Stimulated activated CD4-positive, alpha-beta T cell treated with anti-CD3 and anti-CD28 coated beads, TNF-alpha, amount 100 ng/mL, for 24 hours (primary cell): ENCODE measurements around the gene GTF3C1.
"Not testable (repeated sequence)": the region's sequence is repeated elsewhere in the genome, so short reads cannot be mapped to it uniquely, and the experiment has no call there.

ENCODE experiments used
- DNase-seq, 3 experiments: peaks; one replicate each; pipeline ENCODE4 v3.0.0-alpha.2; 2020; ENCODE audit warnings: low read depth in 3 of 3

Gene GTF3C1, protein sequence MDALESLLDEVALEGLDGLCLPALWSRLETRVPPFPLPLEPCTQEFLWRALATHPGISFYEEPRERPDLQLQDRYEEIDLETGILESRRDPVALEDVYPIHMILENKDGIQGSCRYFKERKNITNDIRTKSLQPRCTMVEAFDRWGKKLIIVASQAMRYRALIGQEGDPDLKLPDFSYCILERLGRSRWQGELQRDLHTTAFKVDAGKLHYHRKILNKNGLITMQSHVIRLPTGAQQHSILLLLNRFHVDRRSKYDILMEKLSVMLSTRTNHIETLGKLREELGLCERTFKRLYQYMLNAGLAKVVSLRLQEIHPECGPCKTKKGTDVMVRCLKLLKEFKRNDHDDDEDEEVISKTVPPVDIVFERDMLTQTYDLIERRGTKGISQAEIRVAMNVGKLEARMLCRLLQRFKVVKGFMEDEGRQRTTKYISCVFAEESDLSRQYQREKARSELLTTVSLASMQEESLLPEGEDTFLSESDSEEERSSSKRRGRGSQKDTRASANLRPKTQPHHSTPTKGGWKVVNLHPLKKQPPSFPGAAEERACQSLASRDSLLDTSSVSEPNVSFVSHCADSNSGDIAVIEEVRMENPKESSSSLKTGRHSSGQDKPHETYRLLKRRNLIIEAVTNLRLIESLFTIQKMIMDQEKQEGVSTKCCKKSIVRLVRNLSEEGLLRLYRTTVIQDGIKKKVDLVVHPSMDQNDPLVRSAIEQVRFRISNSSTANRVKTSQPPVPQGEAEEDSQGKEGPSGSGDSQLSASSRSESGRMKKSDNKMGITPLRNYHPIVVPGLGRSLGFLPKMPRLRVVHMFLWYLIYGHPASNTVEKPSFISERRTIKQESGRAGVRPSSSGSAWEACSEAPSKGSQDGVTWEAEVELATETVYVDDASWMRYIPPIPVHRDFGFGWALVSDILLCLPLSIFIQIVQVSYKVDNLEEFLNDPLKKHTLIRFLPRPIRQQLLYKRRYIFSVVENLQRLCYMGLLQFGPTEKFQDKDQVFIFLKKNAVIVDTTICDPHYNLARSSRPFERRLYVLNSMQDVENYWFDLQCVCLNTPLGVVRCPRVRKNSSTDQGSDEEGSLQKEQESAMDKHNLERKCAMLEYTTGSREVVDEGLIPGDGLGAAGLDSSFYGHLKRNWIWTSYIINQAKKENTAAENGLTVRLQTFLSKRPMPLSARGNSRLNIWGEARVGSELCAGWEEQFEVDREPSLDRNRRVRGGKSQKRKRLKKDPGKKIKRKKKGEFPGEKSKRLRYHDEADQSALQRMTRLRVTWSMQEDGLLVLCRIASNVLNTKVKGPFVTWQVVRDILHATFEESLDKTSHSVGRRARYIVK (N-terminal part only)

DNA sequence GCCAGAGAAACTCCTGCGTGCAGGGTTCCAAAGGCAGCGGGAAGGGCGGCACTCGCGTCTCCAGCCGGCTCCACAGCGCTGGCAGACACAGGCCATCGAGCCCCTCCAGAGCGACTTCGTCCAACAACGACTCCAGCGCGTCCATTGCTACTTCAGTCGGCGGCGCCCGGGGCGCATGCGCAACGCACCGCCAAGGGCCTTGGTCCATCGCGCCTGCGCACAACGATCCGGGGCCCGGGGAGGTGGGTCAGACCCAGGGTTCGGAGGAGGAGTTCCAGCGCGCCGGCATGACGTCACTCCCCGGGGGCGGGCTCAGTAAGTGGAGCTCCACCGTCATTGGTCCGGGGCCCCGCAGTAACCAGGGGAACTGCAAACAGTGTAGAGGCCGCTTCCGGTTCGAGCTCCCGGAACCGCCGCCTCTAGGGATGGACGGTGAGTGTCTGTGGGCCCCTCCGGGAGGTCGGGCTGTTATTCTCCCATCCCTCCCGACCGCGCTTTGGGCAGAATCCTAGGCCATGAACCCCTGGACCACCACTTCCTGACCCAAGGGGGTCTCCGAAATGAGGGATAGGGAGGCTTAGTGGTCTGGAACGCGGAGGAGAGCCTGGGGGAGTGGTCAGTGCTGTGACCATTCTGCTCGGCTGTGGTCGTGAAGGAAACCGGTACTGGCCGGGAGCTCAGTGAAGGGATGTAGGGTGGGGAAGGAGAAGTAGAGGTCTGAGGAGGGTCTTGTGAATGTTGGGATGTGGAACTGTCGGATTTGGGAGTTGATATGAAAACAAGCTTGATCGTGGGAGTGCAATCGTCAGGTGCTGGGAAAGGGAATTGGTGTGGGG lies at the start of gene GTF3C1, which contains the start of gene KATNIP:
TSS of gene GTF3C1 (minus strand) at position 168 of the 836 bp plus-strand sequence. CDS start at position 145, 23 bp downstream.
TSS of gene KATNIP (plus strand) at position 399 of the 836 bp plus-strand sequence. CDS start at position 426, 27 bp downstream.
- DNase-seq = peak; percentile 100

DNA sequence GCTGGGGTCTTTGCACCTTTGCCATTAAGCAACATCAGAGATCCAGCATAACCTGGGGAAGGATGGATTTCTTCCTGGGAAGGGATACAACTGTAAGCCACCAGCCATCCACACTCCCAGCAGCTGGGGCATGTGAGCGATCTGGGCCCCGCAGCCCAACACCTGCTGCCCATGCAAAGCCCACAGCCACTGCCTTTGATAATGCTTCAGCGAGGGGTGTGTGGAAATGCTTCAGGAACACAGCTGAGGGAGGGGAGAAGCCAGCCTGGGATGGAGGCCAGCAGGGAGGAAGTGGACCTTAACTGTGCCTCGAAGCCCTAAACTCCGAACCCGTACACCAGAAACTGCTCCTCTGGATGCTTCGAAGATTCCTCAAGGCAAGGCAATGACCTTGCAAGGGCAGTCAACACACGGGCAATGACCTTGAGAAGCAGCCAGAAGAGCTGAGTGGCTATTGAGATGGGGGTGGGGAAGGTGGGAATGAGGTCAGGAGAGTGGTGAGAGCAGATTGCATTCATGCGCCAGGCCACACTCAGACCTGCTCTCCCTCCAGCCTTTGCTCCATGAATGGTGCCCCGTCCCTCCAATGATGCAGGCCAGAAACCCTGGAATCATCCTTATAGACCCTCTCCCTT lies 49.3 kb upstream of the GTF3C1 start:
- DNase-seq = no peak

DNA sequence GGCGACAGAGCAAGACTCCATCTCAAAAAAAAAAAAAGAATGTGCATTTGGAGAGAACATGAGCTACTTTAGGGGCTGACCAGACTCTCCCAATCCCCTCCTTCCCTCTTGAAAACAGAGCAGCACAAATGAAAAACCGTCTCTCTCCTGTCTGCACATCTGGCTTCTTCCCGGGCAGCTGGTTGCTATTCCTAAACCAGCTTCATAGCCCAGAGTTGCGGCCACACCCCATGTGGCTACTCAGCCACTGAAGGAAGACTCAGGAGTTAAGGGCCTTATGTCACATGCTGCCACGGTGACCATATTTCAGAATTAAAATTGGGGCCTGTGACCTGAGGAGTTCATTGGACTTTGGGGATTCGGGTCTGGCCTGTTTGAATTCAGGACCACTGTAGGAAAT lies 48.5 kb upstream of the GTF3C1 start:
- no peak for DNase-seq

DNA sequence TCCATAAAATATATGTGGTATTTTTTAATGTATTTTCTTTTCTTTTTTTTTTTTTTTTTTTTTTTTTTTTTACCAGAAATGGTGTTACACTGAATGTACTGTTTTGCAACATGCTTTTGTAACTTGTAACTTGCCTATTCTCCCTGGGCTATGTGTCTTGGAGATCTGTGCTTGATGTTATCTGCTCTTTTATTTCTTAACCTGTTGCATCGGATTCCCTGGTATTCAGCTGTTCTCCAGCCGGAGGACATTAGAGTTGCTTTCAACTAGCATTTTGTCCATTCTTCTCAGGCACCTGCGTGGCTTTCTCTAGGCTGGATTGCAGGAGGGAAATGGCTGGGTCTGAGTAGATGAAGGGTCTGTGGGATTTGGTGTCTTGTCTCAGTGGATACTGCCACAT lies 47.6 kb upstream of the GTF3C1 start:
- no peak for DNase-seq

DNA sequence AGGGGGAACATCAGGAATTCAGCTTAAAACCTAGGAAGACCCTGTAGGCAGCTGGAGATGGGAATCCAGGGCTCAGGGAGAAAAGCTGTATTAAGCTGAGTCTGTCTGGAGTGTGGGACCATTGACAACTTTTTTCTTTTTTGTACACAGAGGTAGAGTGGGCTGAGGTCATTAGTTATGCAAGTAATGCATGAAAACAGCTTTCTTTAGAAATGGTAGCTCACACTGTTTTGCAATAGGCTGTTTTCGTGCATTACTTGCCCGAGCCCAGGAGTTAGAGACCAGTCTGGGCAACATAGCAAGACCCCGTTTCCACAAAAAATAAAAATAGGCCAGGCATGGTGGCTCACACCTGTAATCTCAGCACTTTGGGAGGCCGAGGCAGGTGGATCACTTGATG lies 46.7 kb upstream of the GTF3C1 start:
- DNase-seq = no peak

DNA sequence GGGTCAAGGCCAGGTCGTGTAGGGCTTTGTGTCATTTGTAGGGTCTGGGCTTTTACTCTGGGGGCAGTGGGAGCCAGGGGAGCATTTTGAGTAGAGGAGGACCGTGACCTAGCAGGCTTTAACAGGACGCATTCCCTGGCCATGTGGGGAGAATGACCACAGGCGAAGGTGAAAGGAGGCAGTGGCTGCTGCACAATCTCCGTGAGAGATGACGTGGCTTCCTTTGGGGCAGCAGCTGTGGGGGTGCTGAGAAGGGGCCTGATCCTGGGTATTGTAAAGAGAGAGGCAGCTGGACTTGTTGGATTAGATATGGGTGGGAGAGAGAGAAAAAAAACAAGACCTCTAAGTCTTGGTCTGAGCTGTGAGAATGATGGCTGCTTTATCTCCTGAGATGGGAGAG lies 46.3 kb upstream of the GTF3C1 start:
- no peak for DNase-seq

DNA sequence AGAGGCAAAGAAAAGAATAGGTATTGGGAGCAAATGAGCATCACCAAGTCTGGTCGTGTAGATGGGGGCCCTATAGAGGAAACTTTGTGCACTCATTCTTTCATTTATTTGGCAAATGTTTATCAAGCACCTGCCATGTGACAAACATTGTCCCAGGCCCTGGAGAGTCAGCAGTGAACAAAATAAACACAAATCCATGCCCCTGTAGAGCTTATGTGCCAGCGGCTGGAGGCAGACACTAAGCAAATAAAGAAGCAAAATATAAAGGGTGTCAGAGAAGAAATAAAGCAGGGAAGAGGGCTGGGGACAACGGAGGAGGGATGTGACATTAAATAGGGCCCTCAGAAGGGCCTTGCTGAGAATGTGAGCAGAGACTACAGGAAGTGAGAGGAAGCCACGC lies 45.8 kb upstream of the GTF3C1 start:
- no peak for DNase-seq

DNA sequence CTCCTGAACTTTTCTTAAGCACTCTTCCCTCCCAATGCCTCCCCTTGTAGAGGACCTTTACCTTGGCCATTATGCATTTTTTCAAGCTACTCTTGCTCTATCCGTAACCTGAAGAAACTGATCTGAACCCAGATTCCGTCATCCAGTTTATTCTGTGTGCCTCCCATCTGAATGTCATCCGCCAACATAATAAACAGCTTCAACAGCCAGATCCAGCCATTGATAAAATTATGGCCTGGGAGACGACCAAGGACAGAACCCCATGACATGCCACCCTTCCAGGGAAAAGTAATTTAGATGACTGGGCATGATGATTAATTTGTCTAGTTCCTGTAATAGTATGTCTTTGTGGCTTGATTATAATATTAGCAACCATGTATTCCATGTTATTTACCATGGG lies 42.1 kb upstream of the GTF3C1 start:
- DNase-seq = no peak

DNA sequence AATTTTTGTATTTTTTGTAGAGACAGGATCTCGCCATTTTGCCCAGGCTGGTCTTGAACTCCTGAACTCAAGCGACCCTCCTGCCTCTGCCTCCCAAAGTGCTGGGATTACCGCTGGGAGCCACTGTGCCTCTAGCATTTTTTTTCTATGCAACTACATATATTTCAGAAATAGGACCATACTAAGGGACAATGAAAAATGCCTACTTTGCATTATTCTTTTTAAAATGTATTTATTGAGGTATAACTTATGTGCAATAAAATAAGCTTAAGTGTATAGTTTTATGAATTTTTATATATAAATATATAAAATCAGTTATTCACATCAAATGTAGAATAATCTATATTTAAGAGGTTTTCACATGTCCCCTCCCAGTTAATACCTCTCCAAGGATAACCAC lies 38.3 kb upstream of the GTF3C1 start:
- DNase-seq = no peak

DNA sequence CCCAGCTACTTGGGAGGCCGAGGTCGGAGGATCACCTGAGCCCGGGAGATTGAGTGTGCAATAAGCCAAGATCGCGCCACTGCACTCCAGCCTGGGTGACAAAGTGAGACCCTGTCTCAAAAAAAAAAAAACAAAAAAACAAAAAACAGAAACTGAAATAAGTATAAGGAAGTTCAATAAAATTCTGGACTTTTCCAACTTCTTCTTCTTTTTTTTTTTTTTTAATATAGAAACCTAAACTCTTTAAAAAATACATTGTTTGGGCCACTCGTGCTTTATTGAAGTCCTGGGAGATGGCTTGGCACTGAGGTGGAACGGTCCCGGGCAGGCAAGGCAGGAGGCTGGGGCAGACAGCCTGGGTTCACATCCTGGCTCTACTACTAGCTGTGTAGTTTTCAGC lies 37.0 kb upstream of the GTF3C1 start:
- no peak for DNase-seq

DNA sequence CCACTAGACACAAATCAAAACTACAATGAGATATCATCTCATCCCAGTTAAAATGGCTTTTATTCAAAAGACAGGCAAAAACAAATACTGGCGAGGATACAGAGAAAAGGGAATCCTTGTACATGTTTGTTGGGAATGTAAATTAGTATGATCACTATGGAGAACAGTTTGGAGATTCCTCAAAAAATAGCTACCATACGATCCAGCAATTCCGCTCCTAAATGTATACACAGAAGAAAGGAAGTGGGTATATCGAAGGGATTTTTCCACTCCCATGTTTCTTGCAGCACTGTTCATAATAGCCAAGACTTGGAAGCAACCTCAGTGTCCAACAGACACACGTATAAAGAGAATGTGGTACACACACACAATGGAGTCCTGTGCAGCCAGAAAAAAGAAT lies 35.5 kb upstream of the GTF3C1 start:
- DNase-seq = no peak

DNA sequence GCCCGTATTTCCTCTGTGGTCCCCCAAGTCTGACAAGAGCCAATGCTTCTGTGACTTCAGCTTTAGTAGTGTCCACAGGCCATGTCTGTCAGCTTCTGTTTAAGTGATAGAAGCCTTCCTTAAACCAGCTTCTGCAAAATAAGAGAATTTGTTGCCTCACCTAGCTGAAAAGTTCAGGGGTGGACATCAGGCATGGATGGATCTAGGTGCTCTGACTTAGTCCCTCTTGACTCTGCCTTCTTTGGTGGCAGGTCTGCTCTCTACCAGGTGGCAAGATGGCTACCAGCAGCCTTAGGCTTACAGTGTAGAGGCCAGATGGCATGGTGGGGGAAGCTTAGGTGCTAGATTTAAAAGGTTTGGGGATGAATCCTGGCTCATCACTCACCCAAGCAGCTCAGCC lies 33.9 kb upstream of the GTF3C1 start:
- DNase-seq = no peak

DNA sequence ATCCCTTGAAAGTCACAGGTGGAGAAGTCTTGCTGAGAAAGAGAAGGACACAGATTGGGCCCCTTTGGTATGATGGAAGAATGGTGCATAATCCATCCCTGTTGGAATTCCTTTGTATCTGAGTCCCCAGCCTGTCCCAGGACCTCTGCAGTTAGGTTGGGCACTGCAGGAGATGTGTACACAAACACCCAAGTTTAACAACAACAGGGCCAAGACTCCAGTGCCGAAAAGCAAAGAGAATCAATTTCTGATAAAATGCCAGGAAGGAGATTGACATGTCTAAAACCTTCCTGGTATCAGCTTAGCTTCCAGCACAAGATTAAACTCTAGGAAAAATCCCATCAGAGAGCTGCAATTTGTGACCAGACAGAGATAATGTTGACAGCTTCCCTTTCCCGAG lies 33.2 kb upstream of the GTF3C1 start:
- no peak for DNase-seq

DNA sequence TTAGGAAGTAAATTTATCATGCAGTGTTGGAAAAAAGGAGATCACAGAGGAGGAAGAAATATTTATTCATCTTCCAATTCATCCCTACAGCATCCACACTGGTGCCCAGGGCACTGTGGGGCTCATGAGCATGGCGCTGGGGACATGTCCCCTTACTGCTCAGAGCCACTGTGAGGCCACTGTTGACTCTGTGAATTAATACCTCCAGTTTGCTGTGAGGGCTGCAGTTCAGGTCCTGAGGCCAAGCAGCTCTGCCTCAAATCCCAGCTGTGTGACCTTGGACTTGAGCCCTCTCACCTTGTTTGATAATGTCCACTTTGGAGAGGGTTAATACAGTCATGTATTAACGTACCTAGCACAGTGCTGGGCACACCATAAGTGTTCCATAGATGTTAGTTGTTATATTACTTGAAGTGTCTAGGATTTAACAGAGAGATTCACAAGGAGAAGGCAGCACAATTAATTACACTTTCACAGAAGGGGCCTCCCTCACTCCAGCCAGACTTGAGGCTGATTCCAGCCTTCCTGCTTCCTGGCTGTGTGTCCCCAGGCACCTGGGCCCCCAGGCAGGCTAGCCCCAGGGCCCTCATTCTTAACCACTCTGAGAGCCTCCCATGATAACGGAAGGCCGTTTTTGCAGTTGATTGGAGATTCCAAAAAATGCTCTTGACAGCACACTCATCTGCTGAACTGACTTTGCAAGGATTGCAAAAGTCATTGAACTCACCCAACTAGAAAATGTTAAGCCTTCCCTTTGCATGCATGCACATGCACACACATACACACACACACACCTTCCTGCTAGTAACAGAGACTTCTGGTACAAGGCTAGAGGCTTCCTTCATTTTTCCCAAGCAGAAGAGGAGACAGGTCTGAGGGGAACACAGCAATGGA lies 29.6 kb upstream of the GTF3C1 start:
- no peak for DNase-seq

DNA sequence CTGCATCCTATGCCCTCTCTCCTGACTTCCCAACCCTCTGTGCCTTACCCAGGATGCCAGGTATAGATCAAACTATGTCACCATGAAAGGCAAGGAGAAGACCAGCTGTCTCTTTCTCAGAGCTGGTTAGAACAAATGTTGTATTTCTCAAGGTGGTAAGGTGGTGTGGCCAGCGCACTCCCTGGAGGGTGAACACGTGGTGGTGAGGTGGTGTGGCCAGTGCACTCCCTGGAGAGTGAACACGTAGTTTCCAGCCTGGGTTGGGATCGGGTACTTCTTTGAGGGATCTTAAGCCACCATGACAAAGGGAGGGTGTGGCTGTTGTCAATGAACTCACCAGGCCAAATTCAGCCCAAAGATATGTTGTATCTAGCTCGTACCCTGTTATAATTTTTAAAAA lies 27.0 kb upstream of the GTF3C1 start:
- DNase-seq = no peak

DNA sequence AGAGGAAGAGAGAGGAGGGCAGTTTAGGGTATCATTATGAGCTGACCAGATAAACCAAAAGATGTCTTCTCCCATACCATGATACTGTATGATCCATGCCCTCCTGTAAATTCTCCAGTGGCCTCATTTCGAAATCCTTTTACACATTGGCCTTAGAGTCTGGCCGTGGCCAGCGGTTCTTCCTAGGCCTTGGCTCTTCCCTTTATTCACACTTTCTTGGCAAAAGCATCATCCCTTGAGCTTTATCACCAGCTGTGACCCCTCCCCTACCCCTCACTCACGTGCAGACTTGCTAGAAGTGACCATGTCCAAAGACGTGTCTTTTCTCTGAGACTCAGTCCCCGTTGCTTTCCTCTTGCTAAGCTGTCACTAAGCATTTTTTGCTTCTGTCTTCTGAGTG lies 23.0 kb upstream of the GTF3C1 start:
- no peak for DNase-seq

DNA sequence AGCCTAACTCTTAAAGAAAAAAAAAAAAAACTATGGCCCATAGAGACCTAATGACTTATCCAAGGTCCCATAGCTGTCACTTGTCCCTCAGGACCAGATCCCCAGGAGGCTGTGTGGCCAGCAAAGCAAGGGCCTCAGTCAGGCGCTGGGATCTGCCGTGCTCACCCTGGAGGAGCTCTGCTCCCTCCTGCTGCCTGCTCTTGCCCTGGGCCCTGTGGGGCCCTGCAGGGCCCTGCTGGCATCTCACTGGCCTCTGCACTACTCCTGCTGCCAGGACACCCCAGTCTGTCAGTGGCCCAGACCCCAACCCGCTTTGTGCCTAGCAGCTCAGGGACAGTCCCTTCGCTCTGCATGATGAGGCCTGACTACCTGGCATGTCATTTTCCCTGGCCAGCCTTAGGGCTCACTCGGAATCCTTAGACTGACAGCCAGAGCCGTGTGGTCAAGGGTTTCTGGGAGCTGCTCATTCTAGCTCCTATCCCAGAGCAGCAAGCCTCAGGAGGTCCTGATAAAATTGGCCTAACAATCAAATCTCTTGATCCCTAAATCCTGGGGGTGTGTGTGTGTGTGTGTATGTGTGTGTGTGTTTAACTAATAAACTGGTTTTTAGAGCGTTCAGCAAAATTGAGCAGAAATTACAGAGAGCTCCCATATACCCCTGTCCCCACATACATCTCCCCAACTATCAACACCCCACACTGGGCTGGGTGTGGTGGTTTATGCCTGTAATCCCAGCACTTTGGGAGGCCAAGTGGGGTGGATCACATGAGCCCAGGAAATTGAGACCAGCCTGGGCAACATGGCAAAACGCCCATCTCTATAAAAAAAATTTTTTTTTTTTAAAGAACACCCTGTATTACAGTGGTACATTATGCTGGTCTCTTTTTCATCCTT lies 22.0 kb upstream of the GTF3C1 start:
- no peak for DNase-seq

DNA sequence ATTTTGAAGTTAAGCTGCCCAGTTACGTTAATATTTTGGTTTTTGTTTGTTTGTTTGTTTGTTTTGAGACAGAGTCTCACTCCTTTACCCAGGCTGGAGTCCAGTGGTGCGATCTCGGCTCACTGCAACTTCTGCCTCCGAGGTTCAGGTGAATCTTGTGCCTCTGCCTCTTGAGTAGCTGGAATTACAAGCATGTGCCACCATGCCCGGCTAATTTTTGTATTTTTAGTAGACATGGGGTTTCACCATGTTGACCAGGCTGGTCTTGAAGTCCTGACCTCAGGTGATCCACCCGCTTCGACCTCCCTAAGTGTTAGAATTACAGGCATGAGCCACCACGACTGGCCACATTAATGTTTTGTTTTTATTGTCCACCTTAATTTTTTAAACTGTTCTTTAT lies 21.3 kb upstream of the GTF3C1 start:
- not testable (repeated sequence) for DNase-seq
